ENCODE data around the gene FAM9A.

The FAM9A gene

DNA sequence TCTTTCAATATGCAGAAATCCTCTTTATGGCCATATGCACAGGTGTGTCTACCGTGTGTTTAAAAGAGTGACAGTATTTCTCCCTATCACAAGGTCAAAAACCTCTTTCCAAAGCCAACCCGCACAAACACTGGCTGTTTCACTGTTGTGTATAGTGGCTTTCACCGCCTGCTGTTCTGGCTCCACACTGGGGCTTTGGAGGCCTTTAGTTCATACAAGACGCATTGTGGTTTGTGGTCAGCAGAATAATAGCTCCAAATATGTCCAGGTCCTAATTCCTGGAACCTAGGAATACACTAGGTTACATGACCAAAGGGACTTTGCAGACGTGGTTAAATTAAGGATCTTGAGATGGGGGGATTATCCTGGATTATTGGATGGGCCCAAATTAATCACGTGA is 40.7 kb upstream of the FAM9A start:
- Histone ChIP-seq H3K27me3 (ENCODE audit: insufficient read depth, low read length, poor library complexity) (no peaks in the 10 kb centered on the region), H3K4me3 (ENCODE audit: low read depth in 1 of 2, low read length in 2 of 2) (no peak overlapping the region), H3K9me3 (ENCODE audit: insufficient read depth, low read length, severe bottlenecking) (no peaks in the 10 kb centered on the region), H4K20me1 (ENCODE audit: insufficient read depth, low read length) (no peaks in the 10 kb centered on the region), H3K4me1 (ENCODE audit: insufficient read depth, low read length) (no peaks in the 10 kb centered on the region), H2AFZ (ENCODE audit: low read depth, low read length) (no peak overlapping the region), H3K27ac (ENCODE audit: low read length) (no peak overlapping the region), H3K4me2 (ENCODE audit: insufficient read depth, low read length) (no peak overlapping the region), H3K36me3 (ENCODE audit: insufficient read depth, low read length) (no peaks in the 10 kb centered on the region), H3K79me2 (ENCODE audit: insufficient read depth, low read length) (no peaks in the 10 kb centered on the region), H3K9ac (ENCODE audit: low read depth, low read length) (no peak overlapping the region)
- TF ChIP-seq EZH2 (IDR thresholded peaks at IDR 0.05; ENCODE audit: borderline replicate concordance, low read depth, low read length, severe bottlenecking) = no peak
- TF ChIP-seq, protein P1, sequence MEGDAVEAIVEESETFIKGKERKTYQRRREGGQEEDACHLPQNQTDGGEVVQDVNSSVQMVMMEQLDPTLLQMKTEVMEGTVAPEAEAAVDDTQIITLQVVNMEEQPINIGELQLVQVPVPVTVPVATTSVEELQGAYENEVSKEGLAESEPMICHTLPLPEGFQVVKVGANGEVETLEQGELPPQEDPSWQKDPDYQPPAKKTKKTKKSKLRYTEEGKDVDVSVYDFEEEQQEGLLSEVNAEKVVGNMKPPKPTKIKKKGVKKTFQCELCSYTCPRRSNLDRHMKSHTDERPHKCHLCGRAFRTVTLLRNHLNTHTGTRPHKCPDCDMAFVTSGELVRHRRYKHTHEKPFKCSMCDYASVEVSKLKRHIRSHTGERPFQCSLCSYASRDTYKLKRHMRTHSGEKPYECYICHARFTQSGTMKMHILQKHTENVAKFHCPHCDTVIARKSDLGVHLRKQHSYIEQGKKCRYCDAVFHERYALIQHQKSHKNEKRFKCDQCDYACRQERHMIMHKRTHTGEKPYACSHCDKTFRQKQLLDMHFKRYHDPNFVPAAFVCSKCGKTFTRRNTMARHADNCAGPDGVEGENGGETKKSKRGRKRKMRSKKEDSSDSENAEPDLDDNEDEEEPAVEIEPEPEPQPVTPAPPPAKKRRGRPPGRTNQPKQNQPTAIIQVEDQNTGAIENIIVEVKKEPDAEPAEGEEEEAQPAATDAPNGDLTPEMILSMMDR (IDR thresholded peaks at IDR 0.05; ENCODE audit: borderline replicate concordance, extremely low read depth, low read length, poor library complexity, severe bottlenecking) = no peak
- DNase-seq = no peak
- no peak for ATAC-seq (ENCODE audit: insufficient read depth, low read depth)

GRCh38 chrX:8834392-8834791 is 33.2 kb upstream of the FAM9A start:
- H3K4me3 ChIP-seq (ENCODE audit: low read depth in 1 of 2, low read length in 2 of 2) = no peak overlapping the region
- no peak overlapping the region for H3K4me2 ChIP-seq (ENCODE audit: insufficient read depth, low read length)
- H2AFZ ChIP-seq (ENCODE audit: low read depth, low read length) = no peak overlapping the region
- no peaks in the 10 kb centered on the region for H3K79me2 ChIP-seq (ENCODE audit: insufficient read depth, low read length)
- DNase-seq (no peak), ATAC-seq (ENCODE audit: insufficient read depth, low read depth) (no peak)
- H3K36me3 ChIP-seq (ENCODE audit: insufficient read depth, low read length) = no peaks in the 10 kb centered on the region
- no peak overlapping the region for H3K9ac ChIP-seq (ENCODE audit: low read depth, low read length)
- no peaks in the 10 kb centered on the region for H3K4me1 ChIP-seq (ENCODE audit: insufficient read depth, low read length)
- no peaks in the 10 kb centered on the region for H3K27me3 ChIP-seq (ENCODE audit: insufficient read depth, low read length, poor library complexity)
- no peak for TF ChIP-seq EZH2 (IDR thresholded peaks at IDR 0.05; ENCODE audit: borderline replicate concordance, low read depth, low read length, severe bottlenecking)
- TF ChIP-seq, protein P1 (IDR thresholded peaks at IDR 0.05; ENCODE audit: borderline replicate concordance, extremely low read depth, low read length, poor library complexity, severe bottlenecking) = no peak
- H3K9me3 ChIP-seq (ENCODE audit: insufficient read depth, low read length, severe bottlenecking) = no peaks in the 10 kb centered on the region
- H3K27ac ChIP-seq (ENCODE audit: low read length) = no peak overlapping the region
- H4K20me1 ChIP-seq (ENCODE audit: insufficient read depth, low read length) = no peaks in the 10 kb centered on the region

DNA sequence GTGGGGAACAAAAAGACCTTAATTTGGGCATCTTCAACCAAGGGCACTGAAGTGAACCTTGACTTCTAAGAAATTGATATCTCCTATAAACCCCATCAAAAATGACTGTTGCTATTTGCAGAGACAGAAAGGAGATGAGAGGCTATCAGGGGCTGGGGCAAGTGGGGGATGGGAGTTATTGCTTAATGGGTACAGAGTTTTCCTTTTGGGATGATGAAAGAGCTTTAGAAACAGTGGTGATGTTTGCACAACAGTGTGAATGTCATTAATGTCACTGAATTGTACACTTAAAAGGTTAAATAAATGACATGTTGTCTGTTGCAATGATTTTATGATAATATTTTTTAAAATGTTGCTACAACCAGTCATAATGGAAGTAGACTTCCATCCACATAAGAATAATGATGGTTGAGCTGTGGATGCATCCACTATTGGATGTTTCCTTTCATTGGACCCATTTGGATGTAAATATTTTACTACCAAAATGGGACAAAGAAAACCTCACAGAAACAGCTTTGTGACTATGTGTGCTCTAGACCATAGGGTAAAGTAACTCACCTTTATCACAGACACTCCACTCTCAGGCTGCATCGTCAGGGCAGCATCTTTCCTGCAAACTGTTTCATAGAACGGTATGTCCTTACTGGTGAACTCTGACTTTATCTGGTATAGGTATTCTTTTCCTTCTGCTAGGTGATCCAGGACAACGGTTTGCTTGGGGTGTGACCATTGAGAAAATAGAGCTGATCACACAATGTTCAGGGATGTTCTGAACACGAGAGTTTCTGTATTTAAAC is 31.6 kb upstream of the FAM9A start:
- no peak overlapping the region for H3K4me3 ChIP-seq (ENCODE audit: low read depth in 1 of 2, low read length in 2 of 2)
- no peaks in the 10 kb centered on the region for H3K79me2 ChIP-seq (ENCODE audit: insufficient read depth, low read length)
- no peak overlapping the region for H3K27ac ChIP-seq (ENCODE audit: low read length)
- no peaks in the 10 kb centered on the region for H4K20me1 ChIP-seq (ENCODE audit: insufficient read depth, low read length)
- TF ChIP-seq, protein P1 (IDR thresholded peaks at IDR 0.05; ENCODE audit: borderline replicate concordance, extremely low read depth, low read length, poor library complexity, severe bottlenecking) = no peak
- TF ChIP-seq EZH2 (IDR thresholded peaks at IDR 0.05; ENCODE audit: borderline replicate concordance, low read depth, low read length, severe bottlenecking) = no peak
- no peaks in the 10 kb centered on the region for H3K9me3 ChIP-seq (ENCODE audit: insufficient read depth, low read length, severe bottlenecking)
- no peak overlapping the region for H3K4me2 ChIP-seq (ENCODE audit: insufficient read depth, low read length)
- no peaks in the 10 kb centered on the region for H3K4me1 ChIP-seq (ENCODE audit: insufficient read depth, low read length)
- ATAC-seq (ENCODE audit: insufficient read depth, low read depth) = no peak
- no peaks in the 10 kb centered on the region for H3K36me3 ChIP-seq (ENCODE audit: insufficient read depth, low read length)
- no peak overlapping the region for H2AFZ ChIP-seq (ENCODE audit: low read depth, low read length)
- no peak overlapping the region for H3K9ac ChIP-seq (ENCODE audit: low read depth, low read length)
- no peaks in the 10 kb centered on the region for H3K27me3 ChIP-seq (ENCODE audit: insufficient read depth, low read length, poor library complexity)
- no peak for DNase-seq

Data from DND-41 (cell line).